Measurements from ENCODE around the gene PMEPA1. TPM values are rescaled to one million over a fixed set of nuclear protein-coding genes. Genes with fewer than 3 reads are reported as not detected.

The PMEPA1 gene
- total RNA-seq, 1 donor from 2014 or later = 151 TPM

- Mint-ChIP-seq H3K9me3 (ENCODE audit: low read depth) (peaks cover 7% of the 10 kb centered on the region), H3K4me3 (ENCODE audit: unreplicated experiment) (no peak overlapping the region), H3K27ac (ENCODE audit: unreplicated experiment) (no peak overlapping the region), H3K27me3 (ENCODE audit: low read depth) (peaks cover 8% of the 10 kb centered on the region), H3K36me3 (ENCODE audit: low read depth) (peaks cover 2% of the 10 kb centered on the region), H3K4me1 (ENCODE audit: low read depth) (peaks cover 6% of the 10 kb centered on the region)
- TF ChIP-seq, protein P1, sequence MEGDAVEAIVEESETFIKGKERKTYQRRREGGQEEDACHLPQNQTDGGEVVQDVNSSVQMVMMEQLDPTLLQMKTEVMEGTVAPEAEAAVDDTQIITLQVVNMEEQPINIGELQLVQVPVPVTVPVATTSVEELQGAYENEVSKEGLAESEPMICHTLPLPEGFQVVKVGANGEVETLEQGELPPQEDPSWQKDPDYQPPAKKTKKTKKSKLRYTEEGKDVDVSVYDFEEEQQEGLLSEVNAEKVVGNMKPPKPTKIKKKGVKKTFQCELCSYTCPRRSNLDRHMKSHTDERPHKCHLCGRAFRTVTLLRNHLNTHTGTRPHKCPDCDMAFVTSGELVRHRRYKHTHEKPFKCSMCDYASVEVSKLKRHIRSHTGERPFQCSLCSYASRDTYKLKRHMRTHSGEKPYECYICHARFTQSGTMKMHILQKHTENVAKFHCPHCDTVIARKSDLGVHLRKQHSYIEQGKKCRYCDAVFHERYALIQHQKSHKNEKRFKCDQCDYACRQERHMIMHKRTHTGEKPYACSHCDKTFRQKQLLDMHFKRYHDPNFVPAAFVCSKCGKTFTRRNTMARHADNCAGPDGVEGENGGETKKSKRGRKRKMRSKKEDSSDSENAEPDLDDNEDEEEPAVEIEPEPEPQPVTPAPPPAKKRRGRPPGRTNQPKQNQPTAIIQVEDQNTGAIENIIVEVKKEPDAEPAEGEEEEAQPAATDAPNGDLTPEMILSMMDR (IDR thresholded peaks at IDR 0.05) = no peak
- DNase-seq (ENCODE audit: low spot score) = no peak
Observed at GRCh38 chr20:57622201-57622570, 87.6 kb downstream of the PMEPA1 start.

- DNase-seq (ENCODE audit: low spot score) = no peak
- H3K27me3 Mint-ChIP-seq (ENCODE audit: low read depth) = peaks cover 12% of the 10 kb centered on the region
- H3K27ac Mint-ChIP-seq (ENCODE audit: unreplicated experiment) = no peak overlapping the region
- H3K4me3 Mint-ChIP-seq (ENCODE audit: unreplicated experiment) = no peak overlapping the region
- peaks cover 7% of the 10 kb centered on the region for H3K9me3 Mint-ChIP-seq (ENCODE audit: low read depth)
- TF ChIP-seq, protein P1 (IDR thresholded peaks at IDR 0.05) = no peak
- peaks cover 5% of the 10 kb centered on the region for H3K4me1 Mint-ChIP-seq (ENCODE audit: low read depth)
- peaks cover 2% of the 10 kb centered on the region for H3K36me3 Mint-ChIP-seq (ENCODE audit: low read depth)
Observed at GRCh38 chr20:57621421-57622200, 88.2 kb downstream of the PMEPA1 start.

DNA sequence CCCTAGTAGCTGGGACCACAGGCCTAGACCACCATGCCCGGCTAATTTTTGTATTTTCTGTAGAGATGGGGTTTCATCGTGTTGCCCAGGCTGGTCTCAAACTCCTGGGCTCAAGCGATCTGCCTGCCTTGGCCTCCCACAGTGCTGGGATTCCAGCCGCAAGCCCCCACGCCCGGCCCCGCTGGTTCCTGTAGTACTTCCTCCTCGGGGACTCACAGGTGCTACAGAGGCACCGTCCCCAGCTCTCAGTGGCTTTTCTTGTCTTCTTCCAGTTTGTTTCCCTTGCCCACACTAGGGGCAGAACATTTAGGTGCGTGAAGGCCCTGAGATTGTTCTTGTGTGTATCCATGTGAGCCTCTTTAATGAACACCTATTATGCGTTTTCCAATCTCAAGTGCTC, 88.8 kb downstream of the PMEPA1 start:
- DNase-seq (ENCODE audit: low spot score) = no peak
- Mint-ChIP-seq H3K27me3 (ENCODE audit: low read depth) (peaks cover 12% of the 10 kb centered on the region), H3K4me1 (ENCODE audit: low read depth) (peaks cover 5% of the 10 kb centered on the region), H3K27ac (ENCODE audit: unreplicated experiment) (no peak overlapping the region), H3K36me3 (ENCODE audit: low read depth) (no peaks in the 10 kb centered on the region), H3K9me3 (ENCODE audit: low read depth) (peaks cover 7% of the 10 kb centered on the region), H3K4me3 (ENCODE audit: unreplicated experiment) (no peak overlapping the region)
- TF ChIP-seq, protein P1 (IDR thresholded peaks at IDR 0.05) = no peak

GRCh38 chr20:57620274-57620990, 89.4 kb downstream of the PMEPA1 start, which contains the start of gene ZBP1:
TSS of gene ZBP1 (minus strand) at chr20:57620426. CDS start at chr20:57620295, 131 bp downstream.
- Mint-ChIP-seq H3K36me3 (ENCODE audit: low read depth) (no peaks in the 10 kb centered on the region), H3K27me3 (ENCODE audit: low read depth) (peaks cover 12% of the 10 kb centered on the region), H3K4me3 (ENCODE audit: unreplicated experiment) (no peak within 1 kb of the TSS), H3K4me1 (ENCODE audit: low read depth) (peaks cover 5% of the 10 kb centered on the region), H3K27ac (ENCODE audit: unreplicated experiment) (no peak within 1 kb of the TSS), H3K9me3 (ENCODE audit: low read depth) (peaks cover 7% of the 10 kb centered on the region)
- TF ChIP-seq, protein P1 (IDR thresholded peaks at IDR 0.05) = no peak
- DNase-seq (ENCODE audit: low spot score) = no peak

GRCh38 chr20:57619051-57619831, 90.6 kb downstream of the PMEPA1 start:
- Mint-ChIP-seq H3K9me3 (ENCODE audit: low read depth) (no peaks in the 10 kb centered on the region), H3K4me3 (ENCODE audit: unreplicated experiment) (no peak overlapping the region), H3K36me3 (ENCODE audit: low read depth) (no peaks in the 10 kb centered on the region), H3K27ac (ENCODE audit: unreplicated experiment) (no peak overlapping the region), H3K4me1 (ENCODE audit: low read depth) (peaks cover 5% of the 10 kb centered on the region), H3K27me3 (ENCODE audit: low read depth) (peaks cover 15% of the 10 kb centered on the region)
- no peak for DNase-seq (ENCODE audit: low spot score)
- TF ChIP-seq, protein P1 (IDR thresholded peaks at IDR 0.05) = no peak
